Medulla oblongata (tissue), 1 donor: Measurements from ENCODE around the gene CHST5.

Source experiments
- DNase-seq: peaks from one replicate; pipeline ENCODE4 v3.0.0-alpha.2; 2015; ENCODE audit errors: extremely low spot score

The CHST5 gene

DNA sequence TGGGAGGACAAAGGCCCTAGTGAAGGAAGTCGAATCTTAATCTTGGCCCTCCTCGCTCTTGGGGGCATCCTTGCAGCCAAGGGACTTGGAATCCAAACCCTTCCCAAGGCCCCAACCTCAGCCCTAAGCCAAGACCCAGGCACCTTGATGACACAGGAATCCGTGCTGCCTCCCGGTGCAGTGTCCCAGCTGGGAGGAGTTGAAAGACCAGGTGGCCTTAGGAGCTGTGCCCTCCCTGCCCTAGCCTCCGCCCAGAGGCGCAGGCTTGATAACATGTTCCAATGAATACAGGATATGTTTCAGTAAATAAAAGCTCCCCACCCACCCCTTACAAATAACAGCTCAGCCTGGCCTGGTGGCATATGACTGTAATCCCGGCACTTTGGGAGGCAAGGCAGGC lies at the start of gene CHST5:
Gene CHST5, minus strand, starts transcription at position 208 of the 400 bp plus-strand sequence. CDS start 5,724 bp downstream, outside the sequence.
- no peak for DNase-seq

DNA sequence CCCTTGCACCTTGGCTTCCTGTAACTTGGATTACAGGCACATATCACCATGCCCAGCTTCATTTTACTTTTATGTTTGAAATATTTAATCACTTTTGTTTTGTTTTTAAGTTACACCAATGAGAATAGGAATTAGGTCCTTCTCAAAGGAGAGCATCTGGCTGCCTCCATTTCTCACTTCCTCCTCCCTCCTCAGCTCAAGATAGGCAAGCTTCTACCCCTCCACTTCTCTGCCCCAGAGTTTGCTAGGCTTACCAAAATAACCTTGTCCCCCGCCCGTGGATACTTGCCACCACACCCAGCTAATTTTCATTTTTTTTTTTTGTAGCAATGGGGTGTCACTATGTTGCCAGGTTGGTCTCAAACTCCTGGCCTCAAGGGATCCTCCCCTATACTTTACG lies 48.2 kb upstream of the CHST5 start:
- no peak for DNase-seq

DNA sequence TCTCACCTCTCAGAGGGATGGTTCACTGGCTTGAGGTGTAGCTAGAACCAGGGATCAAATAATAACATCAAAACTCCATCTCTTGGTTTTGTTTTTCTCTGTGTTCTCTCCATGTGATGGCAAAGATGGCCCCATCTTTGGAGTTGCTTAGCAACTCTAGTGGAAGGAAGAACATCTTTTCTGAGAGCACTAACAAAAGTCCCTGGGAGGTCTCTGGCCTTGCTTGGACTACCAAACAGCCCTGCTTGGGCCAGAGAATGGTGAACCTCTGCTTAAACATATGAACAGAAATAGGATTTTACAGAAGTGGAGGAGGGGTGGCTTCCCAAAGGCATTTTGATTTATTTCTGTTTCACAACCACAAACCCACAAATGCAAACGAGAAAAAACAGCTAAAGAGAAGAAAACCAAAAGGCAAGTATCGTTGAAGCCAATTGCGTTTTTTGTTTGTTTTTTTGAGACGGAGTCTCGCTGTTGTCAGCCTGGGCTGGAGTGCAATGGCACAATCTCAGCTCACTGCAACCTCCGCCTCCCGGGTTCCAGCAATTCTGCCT lies 43.5 kb upstream of the CHST5 start:
- peak; percentile 33 for DNase-seq

DNA sequence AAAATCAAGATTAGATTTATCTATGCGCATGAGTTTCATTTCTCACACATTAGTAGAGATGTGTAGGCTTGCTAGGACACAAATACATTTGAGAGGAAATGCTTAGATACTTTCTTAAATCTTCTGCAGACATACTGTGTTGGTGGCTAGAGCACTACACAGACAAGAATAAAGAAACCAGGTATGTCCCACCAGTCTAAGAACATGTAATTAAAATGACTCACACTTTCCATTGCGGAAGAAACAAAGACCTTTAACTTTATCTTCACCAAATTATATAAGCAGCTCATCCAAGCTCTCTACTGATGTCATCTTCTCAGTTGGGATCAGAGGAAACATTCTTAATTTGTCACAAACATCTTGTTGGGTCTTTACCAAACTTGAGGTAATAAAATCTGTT lies 42.8 kb upstream of the CHST5 start:
- DNase-seq, result no peak

DNA sequence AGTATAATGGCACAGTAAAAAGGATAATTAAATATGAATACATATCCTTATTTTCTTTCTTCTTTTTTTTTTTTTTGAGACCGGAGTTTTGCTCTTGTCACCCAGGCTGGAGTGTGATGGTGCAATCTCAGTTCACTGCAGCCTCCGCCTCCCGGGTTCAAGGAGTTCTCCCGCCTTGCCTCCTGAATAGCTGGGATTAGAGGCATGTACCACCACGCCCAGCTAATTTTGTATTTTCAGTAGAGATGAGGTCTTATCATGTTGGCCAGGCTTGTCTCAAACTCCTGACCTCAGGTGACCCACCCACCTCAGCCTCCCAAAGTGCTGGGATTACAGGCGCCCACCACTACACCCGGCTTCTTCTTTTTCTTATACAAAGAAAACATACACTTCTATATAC lies 42.3 kb upstream of the CHST5 start:
- no peak for DNase-seq

DNA sequence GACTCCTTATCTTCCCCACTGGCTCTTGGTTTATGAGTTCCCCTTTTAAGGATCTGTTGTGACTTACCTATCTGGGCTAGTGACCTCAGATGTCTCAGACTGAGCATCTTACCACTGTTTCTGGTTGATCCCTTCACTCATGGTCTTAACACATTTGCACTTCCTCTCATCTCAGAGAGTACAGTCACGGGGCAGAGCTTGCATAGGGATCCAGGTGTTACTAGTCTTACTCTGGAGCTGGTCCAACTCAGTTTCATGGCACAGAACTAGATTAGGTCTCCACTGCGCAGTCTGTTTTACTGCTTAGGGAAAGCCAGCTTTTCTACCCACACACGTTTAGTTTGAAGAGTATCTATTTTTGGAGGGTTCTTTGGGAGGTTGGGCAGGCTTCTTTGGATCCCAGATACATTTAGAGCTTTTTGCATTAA lies 40.5 kb upstream of the CHST5 start:
- DNase-seq, result no peak

DNA sequence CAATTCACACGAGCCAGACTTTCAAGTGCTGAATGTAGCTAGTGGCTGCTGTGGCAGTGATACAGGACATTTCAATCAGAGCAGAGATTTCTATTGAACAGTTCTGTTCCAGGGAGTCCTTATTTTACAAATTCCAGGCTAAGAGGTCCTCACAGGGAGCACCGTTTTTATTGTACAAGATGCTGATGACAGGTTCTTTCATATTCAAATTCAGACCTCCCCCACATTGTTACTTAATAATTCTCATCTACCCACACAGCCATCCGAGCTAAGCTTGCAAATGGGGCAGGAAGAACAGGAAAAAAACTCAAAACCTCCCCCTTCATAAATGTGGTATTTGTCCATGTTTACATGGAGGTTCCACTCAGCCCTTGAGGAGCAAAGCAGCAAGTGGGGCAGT lies 40.0 kb upstream of the CHST5 start:
- DNase-seq, result no peak

DNA sequence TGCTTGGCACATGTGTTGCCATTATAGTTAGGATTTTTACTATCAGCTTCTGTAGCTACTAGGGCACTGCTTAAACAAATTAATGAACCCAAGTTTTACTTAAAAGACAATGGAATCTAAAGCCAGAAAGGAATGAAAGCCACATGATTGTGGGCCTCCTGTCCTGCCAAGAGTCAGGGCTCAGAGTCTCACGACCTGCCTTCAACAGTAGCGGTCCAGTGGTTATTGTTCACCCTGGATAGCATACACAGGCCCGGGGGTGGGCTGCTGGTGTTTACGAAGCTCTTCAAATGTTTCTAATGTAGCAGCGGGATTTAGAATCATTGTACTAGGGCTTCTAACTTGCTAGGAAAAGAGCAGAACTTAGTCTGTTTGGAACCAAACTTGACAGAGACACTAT lies 38.0 kb upstream of the CHST5 start:
- no peak for DNase-seq

DNA sequence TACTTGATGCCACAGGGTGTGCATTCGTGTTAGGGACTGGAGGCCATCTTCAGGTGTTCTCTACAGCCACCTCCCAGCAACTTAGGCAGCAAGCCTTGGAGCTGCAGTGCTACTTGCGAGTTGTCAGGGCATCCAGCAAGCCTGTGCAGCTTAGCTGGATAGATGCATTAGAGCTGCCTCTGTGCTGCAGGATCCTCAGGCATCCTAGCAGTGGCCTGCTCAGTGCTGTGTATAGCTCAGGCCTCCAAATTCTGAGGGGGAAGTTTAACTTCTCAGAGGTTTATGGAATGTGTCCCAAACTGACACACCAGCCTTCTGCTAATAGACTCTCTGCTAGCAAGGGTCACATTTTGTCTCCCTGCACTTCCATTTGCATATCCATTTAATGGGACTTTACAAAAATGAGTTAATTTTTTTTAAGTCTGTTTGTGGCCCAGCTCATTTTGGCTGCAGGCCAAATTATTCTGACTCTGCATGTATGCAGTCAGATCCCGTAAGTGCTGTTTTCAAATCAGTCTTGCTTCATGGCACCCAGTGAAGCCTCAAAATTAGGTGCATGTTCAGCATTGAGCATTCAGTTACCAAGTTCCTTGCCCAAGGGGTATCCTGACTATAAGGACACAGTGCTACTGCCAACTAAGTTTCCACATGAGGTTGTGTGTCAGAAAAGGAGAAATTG lies 37.1 kb upstream of the CHST5 start:
- DNase-seq, result no peak

DNA sequence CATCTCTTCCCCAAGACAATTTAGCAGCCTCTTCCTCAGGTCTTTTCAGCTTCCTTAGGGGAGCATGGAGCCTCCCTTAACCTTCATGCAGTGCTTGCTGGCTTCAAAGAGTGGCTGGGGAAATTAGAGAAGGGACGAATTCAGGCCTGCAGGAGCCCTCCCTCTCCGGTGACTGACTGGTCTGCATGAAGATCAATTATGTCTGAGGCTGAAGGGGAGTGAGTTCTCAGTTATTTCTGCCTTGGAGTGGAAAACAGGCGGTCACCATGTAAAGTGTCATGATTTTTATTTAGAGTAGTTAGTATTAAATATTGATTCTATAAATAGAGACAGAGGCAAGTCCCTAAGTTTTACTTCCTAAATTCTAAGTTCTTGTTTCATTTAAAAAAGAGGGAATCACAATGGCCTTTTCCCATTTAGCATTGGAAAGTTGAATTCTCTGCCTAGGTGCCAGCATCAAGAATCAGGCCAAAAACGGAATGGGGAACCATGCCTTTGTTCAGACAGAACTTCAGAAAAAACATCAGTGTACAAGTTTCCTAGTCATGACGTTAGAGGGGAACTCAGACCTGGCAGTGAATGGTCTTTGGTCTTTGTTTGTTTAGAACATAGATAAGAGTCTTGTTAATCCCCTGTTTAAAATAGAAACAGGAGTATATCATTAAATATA lies 34.6 kb upstream of the CHST5 start:
- DNase-seq, result peak; percentile 72

DNA sequence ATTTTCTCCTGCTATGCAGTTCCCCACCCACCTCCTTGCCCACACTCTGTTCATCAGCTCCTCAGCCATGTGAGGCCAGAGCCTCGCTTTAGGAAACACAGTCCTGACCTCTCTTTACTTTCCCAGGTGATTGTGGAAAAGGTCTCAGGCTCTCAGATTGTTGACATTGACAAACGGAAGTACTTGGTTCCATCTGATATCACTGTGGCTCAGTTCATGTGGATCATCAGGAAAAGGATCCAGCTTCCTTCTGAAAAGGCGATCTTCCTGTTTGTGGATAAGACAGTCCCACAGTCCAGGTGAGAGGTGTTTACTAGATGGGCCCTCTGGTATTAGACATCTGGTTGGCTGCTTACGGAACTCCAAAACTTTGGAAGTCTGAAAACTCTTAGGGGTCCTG lies 32.0 kb upstream of the CHST5 start:
- DNase-seq, result no peak

DNA sequence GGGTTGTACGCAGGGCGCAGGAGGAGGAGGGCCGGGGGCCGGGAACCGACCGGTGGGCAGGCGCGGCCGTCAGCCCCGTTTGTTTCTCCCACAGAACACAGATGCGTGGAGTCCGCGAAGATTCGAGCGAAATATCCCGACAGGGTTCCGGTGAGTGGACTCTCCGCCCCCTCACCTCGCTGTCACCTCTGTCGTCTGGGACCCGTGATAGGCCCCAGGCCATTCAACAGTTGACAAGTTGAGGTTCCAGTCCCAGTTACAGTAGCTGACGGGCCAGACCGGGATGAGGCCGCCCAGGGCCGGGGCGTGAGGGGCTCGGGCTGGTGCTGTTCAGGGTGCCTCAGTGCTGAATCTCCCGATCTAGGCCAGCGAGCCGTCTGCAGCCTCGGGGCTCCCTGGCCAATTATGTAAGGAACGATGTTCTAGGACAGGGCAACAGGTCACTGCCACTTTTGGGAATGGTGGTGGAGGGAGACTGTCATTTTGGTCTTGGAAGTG lies 30.9 kb upstream of the CHST5 start:
- DNase-seq, result no peak

DNA sequence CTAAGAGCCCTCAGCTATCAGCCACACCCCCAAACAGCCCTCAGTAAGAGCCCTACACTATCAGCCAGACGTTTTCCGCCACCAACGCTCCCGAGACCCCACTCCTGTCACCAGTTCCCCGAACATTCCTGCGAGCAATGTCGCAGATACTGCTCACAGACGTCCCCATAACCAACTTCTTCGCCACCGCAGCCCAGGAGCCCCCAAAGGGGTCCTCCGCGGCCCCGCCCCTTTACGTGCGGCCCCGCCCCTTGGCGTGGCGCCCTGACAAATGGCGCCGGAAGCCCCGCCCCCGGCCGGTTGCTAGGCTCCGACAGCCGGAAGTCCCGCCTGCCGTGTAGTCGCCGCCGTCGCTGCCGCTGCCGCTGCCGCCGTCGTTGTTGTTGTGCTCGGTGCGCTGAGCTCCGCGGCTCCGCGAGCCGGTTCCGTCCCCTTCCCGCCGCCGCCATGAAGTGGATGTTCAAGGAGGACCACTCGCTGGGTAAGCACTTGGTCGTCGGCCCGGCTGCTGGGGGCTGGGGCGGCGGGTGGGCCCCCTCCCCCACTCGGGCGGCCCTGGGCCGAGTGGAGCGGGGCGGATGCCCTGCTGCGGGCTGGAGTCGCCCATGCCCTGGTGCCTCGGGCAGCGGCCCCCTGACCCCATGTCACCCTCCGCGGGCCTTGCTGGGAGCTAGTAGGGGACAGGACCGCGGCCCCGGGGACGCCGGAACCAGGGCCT lies 30.3 kb upstream of the CHST5 start, which contains the start of gene GABARAPL2:
Gene GABARAPL2, plus strand, starts transcription at position 340 of the 718 bp plus-strand sequence. Its CDS starts 108 bp downstream, at position 448.
- peak; percentile 88 for DNase-seq

DNA sequence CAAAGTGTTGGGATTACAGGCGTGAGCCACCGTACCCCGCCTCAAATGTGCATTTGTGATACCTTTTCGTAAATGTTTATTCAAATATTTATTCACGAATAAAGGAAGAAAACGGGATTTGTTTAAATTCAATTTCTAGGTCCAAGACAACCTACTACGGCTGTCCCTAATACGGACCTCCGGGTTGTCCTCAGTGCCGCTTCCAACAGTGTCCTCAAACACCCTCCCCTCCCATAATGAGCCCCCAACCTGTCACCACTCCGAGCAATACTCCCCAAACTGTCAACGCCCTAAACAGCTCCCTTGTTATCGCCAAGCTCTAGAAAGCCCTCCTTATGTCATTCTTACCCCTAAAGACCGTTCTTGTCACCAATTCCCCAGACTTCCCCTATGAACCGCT lies 29.7 kb upstream of the CHST5 start:
- no peak for DNase-seq

DNA sequence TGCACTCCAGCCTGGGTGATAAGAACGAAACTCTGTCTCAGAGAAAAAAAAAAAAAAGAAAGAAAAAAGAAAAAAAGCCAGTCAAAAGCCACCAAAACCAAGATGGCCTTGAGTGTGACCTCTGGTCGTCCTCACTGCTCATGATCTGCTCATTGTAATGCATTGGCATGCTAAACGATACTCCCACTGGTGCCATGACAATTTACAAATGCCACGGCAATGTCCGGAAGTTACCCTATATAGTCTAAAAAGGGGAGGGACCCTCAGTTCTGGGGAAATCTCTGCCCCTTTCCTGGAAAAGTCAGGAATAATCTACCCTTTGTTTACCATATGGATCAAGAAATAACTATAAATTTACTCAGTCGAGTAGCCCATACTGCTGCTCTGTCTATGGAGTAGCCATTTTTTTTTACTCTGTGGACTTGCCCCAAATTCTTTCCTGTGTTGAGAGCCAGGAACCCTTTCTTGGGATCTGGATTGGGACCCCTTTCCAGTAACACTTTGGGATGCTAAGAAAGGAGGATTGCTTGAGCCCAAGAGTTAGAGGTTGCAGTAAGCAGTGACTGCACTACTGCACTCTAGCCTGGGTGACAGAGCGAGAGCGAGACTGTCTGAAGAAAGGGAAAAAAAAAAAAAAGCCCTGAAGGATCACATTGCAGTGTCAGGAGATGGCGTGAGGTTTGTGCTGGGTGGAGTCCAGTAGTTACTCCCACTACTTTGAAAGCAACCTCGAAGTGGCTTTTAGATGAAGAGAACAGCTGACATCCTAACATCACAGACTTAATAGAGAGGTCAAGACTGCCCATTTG lies 23.9 kb upstream of the CHST5 start:
- DNase-seq, result no peak

DNA sequence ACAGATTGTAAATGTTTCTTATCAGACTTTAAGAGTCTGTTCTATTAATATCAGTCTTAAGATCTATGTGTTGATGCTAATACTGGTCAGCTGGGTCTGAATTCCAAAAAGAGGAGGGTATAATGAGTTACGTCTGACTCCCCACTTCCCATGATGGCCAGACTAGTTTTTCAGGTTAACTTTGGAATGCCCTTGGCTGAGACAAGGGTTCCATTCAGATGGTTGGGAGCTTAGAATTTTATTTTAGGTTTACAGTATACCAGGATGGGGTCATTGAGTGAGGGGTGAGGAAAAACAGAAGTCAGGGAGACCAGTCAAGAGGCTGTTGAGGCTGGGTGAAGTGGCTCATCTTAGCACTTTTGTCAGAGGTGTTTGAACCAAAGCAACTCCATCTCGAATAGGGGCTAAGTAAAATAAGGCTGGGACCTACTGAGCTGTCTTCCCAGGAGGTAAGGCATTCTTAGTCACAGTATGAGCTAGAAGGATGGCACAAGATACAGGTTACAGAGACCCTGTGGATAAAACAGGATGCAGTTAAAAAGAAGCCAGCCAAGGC lies 23.0 kb upstream of the CHST5 start:
- DNase-seq, result no peak

DNA sequence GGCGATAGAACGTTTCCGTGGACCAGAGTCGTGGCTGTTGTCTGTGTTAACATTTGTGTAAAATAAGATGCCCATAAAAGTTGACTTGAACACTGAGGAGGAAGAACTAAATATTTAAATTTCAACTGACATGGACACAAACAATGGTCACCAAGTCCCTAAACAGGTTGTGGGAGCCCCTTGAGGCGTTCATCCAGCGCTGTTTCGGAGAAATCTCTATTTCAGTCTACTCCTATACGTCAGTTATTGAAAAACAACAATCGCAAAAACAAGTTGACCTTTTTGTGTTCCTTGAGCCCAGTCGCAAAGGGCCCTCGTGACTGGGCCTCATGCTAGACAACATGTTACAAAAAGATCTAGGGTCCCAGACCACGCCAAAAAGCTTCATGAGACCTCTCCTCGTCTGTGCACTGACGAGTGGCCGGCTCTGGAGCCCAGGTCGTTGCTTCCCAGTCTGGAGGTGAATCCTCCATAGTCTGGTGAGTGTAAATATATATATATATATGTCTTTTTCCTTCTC lies 20.6 kb upstream of the CHST5 start:
- DNase-seq, result no peak

DNA sequence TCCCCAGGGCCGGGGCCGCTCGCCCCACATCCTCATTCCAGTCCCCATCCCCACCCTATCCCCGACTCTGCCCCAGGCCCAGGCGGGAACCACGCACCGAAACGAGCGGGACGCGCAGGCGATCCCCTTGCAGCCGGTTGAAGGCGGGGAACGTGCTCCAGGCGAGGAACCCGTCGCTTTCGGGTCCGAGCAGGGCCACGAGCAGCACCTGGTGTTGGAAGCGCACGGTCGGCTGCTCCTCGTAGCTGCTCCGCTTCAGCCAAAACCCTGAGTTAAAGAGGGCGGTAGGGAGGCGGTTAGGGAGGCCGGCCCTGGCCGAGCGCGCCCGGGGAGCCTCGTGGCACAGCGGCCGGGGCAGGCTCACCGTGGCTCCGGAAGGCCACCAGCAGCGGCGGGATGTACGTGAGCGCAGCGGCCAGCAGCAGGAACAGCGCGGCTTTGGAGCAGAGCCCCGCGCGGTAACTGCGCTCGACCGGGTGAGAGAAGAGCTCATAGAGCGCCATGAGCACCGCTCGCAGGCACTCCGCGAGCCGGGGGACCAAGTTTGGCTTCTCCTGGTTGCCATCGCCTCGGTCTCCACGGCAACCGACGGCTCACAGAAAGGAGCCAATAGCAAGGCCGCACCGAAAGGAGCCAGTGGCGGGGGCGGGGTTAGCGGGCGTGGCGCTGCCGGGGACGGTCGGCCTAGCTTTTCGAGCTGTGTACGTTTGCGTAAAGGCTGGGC lies 20.0 kb upstream of the CHST5 start, which contains the start of gene TMEM231:
Gene TMEM231, minus strand, starts transcription at position 546 of the 724 bp plus-strand sequence. Its CDS starts 43 bp downstream, at position 503.
- DNase-seq, result peak; percentile 97

DNA sequence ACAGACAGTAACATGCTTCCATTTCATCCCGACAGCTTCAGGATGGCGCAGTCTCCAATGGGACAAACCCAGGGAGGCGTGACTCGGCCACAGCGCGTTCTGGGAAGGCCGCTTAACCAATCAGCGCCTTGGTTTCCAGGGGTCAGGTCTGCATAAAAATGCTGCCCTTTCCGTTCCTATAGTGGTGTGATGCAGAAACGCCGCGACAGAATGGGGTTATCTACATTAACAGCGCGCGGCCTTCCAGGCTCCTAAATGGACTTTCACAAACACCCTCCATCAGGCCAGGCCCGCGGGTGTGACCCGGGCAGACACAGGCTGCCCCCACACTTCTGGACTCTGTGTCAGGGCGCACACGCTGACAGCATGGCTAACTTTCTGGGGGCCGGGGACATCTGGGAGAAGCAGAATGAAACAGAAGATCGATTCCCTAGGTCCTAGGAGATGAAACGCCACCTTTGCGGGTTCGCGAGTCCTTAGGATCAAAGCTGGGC lies 19.4 kb upstream of the CHST5 start:
- peak; percentile 92 for DNase-seq

DNA sequence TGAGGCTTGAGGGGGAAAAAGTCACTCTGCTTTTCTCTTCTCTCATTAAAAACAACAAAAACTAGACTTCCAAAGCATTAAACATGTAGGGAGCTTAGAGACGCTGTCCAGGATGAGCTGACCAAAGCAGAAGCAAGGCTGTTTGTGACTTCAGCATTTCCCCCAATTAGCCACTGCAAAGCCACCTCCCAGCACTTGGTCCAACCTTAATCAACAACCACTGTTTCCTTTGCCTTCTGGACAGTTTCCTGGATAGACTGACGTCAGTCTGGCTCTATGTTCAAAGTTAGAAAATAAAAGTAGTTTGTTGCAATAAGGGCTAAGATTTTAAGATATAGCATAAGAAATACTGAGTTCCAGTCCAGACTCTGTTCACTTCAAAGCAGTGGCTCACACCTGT lies 17.0 kb upstream of the CHST5 start:
- DNase-seq, result peak; percentile 66
